Activated B cell treated with CpG ODN at 0.5 μM for 24 hours (primary cell): ENCODE results near the gene PLEKHA5. TPM values are rescaled to one million over a fixed set of nuclear protein-coding genes. Genes with fewer than 3 reads are reported as not detected.

Experiments used
- ATAC-seq: fragments of 200-7000 bp; cut with Tn5 transposase; one replicate; pipeline ENCODE4 v1.10.0; 2021; ENCODE audit warnings: low read depth, mild to moderate bottlenecking, moderate library complexity
- CTCF ChIA-PET: fragments of 350-600 bp; sonication (Branson Sonifier 250); formaldehyde crosslinking; loops from one replicate; lab custom pipeline; 2021; ENCODE audit warnings: antibody characterized with exemption; lab: Charles Lee
- POLR2A ChIA-PET: fragments of 350-600 bp; sonication (Branson Sonifier 250); formaldehyde crosslinking; loops from one replicate; lab custom pipeline; 2021; ENCODE audit warnings: antibody characterized with exemption; lab: Charles Lee
- DNase-seq: peaks from one replicate; pipeline ENCODE4 v3.0.0; 2022
- H3K27ac Mint-ChIP-seq: one replicate; pipeline ENCODE4 v1.8.0; 2020; ENCODE audit warnings: mixed read lengths
- H3K27me3 Mint-ChIP-seq: one replicate; pipeline ENCODE4 v1.8.0; 2021; ENCODE audit warnings: mixed read lengths
- H3K36me3 Mint-ChIP-seq: one replicate; pipeline ENCODE4 v1.8.0; 2021; ENCODE audit warnings: low read depth, mixed read lengths
- H3K4me1 Mint-ChIP-seq: one replicate; pipeline ENCODE4 v1.8.0; 2021; ENCODE audit warnings: mixed read lengths
- H3K4me3 Mint-ChIP-seq: one replicate; pipeline ENCODE4 v1.8.0; 2020; ENCODE audit warnings: mild to moderate bottlenecking, mixed read lengths
- H3K9me3 Mint-ChIP-seq: one replicate; pipeline ENCODE4 v1.8.0; 2020; ENCODE audit warnings: mixed read lengths
- CTCF ChIP-seq: fragments of 200-600 bp; IDR thresholded peaks from one replicate; pipeline ENCODE4 v1.8.0; 2022; ENCODE audit warnings: antibody characterized with exemption, mild to moderate bottlenecking
- intact Hi-C: fragments of 100-400 bp; cut with micrococcal nuclease; formaldehyde crosslinking; loops from one replicate; pipeline ENCODE4 v1.15.1; 2024
- total RNA-seq: library from RNA; stranded (reverse); gene quantifications from 2 replicates; pipeline ENCODE4 v1.2.3, GENCODE V29; 2022

Gene PLEKHA5
- total RNA-seq, 1 donor from 2014 or later = 0.11 TPM

DNA sequence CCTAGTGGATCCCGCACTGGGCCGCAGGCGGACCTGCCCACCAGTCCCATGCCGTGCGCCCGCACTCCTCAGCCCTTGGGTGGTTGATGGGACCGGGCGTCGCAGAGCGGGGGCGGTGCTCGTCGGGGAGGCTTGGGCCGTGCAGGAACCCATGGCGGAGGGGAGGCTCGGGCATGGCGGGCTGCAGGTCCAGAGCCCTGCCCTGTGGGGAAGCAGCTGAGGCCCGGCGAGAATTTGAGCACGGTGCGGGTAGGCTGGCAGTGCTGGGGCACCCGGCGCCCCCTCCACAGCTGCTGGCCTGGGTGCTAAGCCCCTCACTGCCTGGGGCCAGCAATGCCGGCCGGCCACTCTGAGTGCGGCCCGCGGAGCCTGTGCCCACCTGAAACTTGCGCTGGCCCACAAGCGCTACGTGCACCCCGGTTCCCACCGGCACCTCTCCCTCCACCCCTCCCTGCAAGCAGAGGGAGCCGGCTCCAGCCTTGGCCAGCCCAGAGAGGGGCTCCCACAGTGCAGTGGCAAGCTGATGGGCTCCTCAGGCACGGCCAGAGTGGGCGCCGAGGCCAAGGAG, 100.8 kb downstream of the PLEKHA5 start:
- H3K27ac Mint-ChIP-seq = no peak overlapping the region
- ATAC-seq = no peak

GRCh38 chr12:19230896-19231295, 101.4 kb downstream of the PLEKHA5 start:
- ChIA-PET POLR2A (no interaction called here), CTCF (no interaction called here)
- Mint-ChIP-seq H3K36me3 (no peaks in the 10 kb centered on the region), H3K27ac (no peak overlapping the region), H3K4me1 (no peaks in the 10 kb centered on the region), H3K9me3 (no peaks in the 10 kb centered on the region), H3K27me3 (no peaks in the 10 kb centered on the region), H3K4me3 (no peak overlapping the region)
- intact Hi-C loops = no loop called here
- no peak for ATAC-seq
- no peak for TF ChIP-seq CTCF
- DNase-seq = no peak

More for the DNA sequence above, 100.8 kb downstream of the PLEKHA5 start:
- H3K27me3 Mint-ChIP-seq = no peaks in the 10 kb centered on the region
- intact Hi-C loops = no loop called here
- TF ChIP-seq CTCF = no peak
- no peak for DNase-seq
- H3K4me1 Mint-ChIP-seq = no peaks in the 10 kb centered on the region
- H3K36me3 Mint-ChIP-seq = no peaks in the 10 kb centered on the region
- no peak overlapping the region for H3K4me3 Mint-ChIP-seq
- H3K9me3 Mint-ChIP-seq = no peaks in the 10 kb centered on the region
- CTCF ChIA-PET = no interaction called here
- POLR2A ChIA-PET = no interaction called here

GRCh38 chr12:19234171-19234704, 104.7 kb downstream of the PLEKHA5 start:
- Mint-ChIP-seq H3K36me3 (no peaks in the 10 kb centered on the region), H3K4me3 (no peak overlapping the region), H3K4me1 (no peaks in the 10 kb centered on the region), H3K9me3 (no peaks in the 10 kb centered on the region), H3K27me3 (no peaks in the 10 kb centered on the region), H3K27ac (no peak overlapping the region)
- ATAC-seq (no peak), DNase-seq (no peak)
- no peak for TF ChIP-seq CTCF
- ChIA-PET CTCF (no interaction called here), POLR2A (no interaction called here)
- intact Hi-C loops = no loop called here

DNA sequence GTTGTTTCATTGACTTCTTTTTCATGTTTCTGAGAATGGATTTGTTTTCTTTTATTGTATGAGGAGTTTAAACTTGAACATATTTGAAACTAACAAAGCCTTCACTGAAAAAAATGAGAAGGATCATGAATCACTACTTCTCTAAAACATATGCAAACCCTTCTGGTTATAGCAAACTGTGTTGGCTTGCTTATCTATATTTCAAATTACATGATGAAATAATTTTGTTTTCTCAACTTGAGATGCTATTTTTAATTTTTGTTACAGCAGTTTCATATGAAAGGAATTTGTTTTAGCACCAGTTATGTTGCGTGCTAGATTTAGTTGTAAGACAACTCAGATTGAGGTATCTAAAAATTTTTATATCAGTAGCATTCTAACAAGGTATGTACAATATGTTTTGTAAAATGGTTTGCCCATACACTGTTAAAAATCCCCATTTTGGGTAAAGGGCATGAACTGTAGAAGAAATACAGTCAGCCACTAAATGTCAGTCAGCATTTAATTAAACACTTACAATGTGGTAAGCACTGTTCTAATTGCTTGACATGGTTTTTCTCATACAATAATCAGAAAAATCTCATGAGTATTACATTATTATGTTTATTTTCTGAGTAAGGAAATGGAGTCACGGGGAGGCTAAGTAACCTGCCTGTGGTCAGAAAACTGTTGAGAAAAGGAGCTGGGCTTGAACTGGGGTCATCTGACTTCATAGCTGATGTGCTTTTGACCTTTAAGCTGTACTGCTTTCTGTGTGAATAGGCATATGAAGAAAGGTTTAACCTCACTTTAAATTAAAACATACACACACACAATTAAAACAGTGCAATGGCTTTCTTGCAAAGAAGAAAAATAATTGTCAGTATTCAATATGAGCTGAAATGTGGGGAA, 105.7 kb downstream of the PLEKHA5 start:
- H3K4me1 Mint-ChIP-seq = no peaks in the 10 kb centered on the region
- H3K4me3 Mint-ChIP-seq = no peak overlapping the region
- H3K36me3 Mint-ChIP-seq = no peaks in the 10 kb centered on the region
- no peak overlapping the region for H3K27ac Mint-ChIP-seq
- DNase-seq (no peak), ATAC-seq (no peak)
- POLR2A ChIA-PET = no interaction called here
- intact Hi-C loops = no loop called here
- H3K27me3 Mint-ChIP-seq = no peaks in the 10 kb centered on the region
- CTCF ChIA-PET = no interaction called here
- TF ChIP-seq CTCF = no peak
- no peaks in the 10 kb centered on the region for H3K9me3 Mint-ChIP-seq

DNA sequence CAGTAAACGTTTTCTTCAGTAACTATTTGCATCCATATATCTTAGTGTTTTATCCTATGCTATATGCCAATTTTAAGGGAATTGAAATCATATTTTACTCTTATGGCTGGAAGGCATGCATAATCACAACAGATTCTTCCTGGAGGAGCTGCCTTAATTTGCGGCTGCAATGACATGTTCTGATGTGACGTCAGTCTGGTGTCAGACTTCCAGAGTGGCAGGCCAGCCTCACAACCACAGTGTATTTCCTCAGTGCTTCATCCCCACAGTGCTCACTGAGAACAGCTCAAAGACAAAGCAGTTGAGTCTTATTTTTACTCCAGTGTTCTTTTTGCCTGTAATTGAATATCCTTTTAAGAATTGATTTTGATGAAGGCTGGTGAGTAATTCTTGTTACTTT, 107.1 kb downstream of the PLEKHA5 start:
- H3K4me3 Mint-ChIP-seq = no peak overlapping the region
- H3K27me3 Mint-ChIP-seq = no peaks in the 10 kb centered on the region
- ChIA-PET POLR2A (no interaction called here), CTCF (interaction anchor here (0.5 kb wide), 1 partner anchor 50 kb away, joined by 3 read pairs; no protein-coding TSS in a partner anchor)
- H3K36me3 Mint-ChIP-seq = no peaks in the 10 kb centered on the region
- no peak overlapping the region for H3K27ac Mint-ChIP-seq
- DNase-seq (no peak), ATAC-seq (no peak)
- no peak for TF ChIP-seq CTCF
- H3K4me1 Mint-ChIP-seq = no peaks in the 10 kb centered on the region
- intact Hi-C loops = no loop called here
- H3K9me3 Mint-ChIP-seq = no peaks in the 10 kb centered on the region
